Ammon's horn (tissue), 1 donor: ENCODE data around the gene RPS19BP1.

Experiments
- DNase-seq: peaks from one replicate; pipeline ENCODE4 v3.0.0-alpha.2; 2016; ENCODE audit warnings: low spot score

Gene RPS19BP1

DNA sequence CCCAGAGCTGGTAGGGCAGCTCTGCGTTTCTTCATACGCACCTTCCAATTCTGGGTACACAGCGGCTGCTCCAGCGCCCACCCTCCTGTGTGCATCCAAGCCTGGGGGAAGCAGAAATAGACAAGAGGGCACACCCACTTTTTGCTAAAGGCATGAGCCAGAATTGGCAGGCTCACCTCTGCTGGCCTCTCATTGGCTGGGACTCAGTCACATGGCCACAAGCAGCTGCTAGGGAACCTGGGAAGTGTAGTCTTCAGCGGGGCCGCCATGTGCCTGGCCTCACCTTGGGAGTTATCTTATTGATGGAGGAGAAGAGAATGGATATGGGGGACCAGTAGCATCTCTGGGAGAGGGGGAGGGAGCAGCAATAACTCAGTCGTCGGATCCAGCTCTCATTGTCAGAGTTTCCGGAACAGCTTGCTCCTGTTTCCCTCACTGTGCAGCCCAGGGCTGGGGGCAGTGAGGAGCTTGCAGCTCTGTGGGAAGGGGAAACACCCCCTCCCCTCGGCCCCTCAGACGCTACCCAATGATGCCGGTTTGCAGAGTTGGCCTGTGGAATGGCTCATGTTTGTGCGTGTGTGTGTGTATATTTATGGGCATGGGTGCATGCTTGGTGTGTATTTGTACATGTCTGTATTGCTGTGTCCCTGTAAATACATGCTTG lies 42.3 kb downstream of the RPS19BP1 start:
- DNase-seq, result peak; percentile 92

DNA sequence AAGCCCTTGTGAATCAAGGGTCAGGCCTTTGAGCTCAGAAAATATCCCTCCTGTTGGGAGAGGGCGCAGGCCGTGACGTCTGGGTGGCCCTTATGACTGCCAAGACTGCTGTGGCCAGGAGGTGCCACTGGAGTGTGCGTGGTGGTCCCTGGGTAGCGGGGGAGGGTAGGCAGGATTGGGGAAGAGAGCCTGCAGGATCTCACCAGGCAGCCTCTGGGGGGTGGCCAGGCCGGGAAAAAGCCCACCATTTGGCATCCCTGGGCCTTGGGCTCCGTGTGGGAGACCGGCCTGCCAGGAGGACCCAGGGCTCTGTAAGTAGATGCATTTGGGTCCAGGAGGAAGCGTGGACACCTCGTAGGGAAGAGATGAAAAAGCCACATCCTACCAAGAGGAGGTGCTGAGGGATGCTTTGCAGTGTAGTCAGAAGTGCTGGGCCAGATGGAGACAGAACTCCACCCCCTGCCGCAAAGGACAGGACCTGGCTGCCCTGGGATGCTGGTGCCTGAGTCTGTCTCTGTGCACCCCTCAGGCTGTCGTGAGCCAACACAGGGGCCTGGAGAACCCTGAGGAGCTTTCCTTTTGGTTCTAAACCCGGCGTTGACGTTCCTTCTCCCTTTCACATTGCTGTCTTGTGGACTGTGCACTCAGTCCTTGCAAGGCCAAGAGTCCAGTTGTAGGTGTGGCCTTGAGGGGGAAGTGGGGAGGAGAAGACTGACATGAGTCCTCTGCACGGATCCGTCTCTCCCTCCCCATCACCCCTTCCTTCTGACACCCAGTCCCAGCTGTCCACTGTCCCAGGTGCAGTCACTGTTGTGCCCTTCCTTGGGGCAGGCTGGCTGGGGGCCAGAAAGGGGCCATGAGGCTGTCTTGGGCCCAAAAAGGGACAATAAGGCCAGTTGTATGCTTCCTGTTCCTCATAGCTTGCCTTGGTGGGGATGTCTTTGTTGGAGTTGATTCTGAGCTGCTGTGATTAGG lies 43.2 kb downstream of the RPS19BP1 start:
- peak; percentile 34 for DNase-seq

DNA sequence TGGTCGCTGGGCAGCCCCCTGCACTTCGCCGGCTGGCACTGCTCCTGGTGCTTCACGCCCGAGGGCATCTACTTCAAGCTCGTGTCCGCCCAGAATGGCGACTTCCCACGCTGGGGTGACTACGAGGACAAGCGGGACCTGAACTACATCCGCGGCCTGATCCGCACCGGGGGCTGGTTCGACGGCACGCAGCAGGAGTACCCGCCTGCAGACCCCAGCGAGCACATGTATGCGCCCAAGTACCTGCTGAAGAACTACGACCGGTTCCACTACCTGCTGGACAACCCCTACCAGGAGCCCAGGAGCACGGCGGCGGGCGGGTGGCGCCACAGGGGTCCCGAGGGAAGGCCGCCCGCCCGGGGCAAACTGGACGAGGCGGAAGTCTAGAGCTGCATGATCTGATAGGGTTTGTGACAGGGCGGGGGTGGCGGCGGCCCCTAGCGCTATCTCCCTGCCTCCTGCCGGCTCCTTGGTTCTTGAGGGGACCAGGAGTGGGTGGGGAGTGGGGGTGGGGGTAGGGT lies 43.9 kb downstream of the RPS19BP1 start:
- peak; percentile 2 for DNase-seq

DNA sequence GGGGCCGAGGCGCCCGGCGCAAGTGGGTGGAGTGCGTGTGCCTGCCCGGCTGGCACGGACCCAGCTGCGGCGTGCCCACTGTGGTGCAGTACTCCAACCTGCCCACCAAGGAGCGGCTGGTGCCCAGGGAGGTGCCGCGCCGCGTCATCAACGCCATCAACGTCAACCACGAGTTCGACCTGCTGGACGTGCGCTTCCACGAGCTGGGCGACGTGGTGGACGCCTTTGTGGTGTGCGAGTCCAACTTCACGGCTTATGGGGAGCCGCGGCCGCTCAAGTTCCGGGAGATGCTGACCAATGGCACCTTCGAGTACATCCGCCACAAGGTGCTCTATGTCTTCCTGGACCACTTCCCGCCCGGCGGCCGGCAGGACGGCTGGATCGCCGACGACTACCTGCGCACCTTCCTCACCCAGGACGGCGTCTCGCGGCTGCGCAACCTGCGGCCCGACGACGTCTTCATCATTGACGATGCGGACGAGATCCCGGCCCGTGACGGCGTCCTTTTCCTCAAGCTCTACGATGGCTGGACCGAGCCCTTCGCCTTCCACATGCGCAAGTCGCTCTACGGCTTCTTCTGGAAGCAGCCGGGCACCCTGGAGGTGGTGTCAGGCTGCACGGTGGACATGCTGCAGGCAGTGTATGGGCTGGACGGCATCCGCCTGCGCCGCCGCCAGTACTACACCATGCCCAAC lies 44.6 kb downstream of the RPS19BP1 start:
- DNase-seq, result peak; percentile 3

DNA sequence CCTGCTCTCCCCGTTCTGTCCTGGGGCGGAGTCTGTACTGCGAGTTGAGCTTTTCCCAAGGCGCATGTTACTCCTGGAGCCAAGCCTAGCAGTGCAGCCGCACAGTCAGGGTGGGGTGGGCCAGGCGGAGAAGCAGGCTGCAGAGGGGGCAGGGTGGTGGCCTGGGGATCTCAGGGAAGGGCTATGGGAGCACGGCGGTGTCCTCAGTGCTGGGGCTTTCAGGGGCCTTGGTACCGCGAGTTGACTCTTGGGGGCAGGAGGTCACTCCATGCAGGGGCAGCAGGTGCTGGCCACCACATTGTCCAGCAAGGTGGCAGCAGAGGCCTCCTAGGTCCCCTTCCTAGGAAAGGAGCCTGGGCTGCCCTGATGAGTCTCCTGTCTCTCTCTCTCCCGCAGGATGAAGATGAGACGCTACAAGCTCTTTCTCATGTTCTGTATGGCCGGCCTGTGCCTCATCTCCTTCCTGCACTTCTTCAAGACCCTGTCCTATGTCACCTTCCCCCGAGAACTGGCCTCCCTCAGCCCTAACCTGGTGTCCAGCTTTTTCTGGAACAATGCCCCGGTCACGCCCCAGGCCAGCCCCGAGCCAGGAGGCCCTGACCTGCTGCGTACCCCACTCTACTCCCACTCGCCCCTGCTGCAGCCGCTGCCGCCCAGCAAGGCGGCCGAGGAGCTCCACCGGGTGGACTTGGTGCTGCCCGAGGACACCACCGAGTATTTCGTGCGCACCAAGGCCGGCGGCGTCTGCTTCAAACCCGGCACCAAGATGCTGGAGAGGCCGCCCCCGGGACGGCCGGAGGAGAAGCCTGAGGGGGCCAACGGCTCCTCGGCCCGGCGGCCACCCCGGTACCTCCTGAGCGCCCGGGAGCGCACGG lies 45.4 kb downstream of the RPS19BP1 start:
- peak; percentile 66 for DNase-seq

DNA sequence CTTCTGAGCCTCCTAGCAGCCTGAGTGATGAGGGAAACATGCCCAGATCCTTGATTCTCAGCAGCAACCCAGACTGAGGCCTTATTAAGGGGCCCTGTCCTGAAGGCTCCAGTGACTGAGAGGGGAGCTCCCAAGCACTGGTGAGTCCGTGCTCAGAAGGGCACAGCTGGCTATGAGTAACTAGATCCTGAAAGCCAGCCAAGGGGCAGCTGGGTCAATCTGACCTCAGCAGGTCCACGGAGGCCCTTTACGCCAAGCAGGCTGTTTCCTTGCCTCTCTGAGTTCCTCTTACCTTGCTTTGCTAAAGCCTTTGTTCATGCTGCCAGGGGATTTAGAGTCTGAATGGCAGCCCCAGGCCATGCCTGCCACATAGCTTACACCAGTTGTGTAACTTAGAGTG lies 49.8 kb downstream of the RPS19BP1 start:
- DNase-seq, result no peak

DNA sequence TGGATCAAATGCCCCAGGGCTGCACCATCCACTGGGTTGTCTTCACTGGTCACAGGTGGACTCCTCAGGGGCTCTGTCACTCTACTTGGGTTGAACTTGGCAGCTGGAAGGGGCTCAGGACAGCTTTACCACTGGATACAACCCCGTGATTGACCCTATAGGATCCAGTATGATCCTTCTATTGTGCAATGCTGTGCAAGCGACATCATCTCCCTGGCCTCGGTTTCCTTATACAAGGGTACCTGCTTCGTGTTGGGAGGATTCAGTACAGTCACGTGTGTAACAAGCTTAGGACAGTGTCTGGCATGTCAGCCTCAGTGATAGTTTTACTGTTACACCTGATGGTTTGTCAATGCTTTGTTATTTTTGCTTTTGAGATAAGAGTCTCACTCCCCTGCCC lies 51.0 kb downstream of the RPS19BP1 start:
- DNase-seq, result no peak

DNA sequence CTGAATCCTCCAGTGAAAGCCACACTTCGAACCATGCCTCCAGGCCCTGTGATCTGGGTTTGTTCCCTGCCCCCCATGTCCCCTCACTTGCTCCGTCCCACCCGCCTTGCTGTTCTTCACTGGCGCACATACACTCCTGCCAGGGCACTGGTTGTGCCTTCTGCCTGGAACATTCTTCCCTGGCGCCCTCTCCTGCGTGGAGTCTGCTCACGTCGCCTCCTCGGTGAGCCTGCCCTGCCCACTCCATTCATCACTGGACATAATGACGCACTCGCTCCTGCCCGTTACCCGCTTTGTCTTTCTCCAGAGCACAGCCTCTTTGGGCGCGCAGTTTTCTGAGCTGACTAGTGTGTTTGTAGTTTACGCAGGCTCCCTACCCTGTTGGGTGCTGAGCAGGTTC lies 51.5 kb downstream of the RPS19BP1 start:
- peak; percentile 64 for DNase-seq

DNA sequence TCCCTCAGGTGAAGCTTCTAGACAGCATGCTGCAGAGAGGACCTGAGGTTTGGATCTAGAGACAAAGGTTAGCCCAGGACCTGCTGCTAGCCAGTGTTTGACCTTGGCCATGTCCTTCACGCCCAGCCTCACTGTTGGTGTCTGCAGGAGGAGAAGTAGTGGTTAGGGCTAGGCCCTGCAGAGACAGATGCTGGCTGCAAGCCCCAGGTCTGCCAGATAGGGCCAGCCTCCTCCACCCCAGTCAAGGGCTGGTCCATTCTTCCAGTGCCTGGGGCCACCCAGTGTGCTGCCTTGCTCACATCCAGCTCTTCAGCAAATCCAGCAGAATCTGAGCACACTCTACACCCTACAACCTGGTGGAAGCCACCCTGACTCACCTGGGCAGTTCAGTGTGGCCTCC lies 52.0 kb downstream of the RPS19BP1 start:
- DNase-seq, result no peak

DNA sequence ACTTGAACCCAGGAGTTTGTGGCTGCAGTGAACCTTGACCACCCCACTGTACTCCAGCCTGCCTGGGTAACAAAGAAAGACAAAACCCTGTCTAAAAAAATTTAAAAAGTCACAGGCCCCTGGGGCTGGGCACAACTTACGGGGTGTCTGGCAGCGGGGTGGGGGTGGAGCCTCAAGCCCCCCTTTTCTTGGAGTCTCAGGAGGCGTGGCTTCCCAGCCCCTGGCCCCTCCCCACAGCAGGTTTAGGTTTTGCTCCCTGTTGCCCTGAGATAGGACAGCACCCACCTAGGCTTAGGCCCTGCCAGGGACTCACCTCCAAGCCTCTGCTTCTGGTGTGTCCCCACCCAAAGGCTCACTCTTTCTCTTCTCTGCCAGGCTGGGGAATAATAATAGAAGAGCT lies 53.3 kb downstream of the RPS19BP1 start:
- no peak for DNase-seq
